Dermis microvascular lymphatic vessel endothelial cell (primary cell): ENCODE measurements around the gene LENEP. TPM values are rescaled to one million over a fixed set of nuclear protein-coding genes. Genes with fewer than 3 reads are reported as not detected.

Source experiments
- DNase-seq, 2 donors: peaks; one replicate each; pipeline versions ENCODE4 v3.0.0 to v3.0.0-alpha.2; 2010; ENCODE audit warnings: low read depth in 2 of 2
- total RNA-seq: library from RNA; depleted of rRNA; stranded (reverse); fragments of >200 nt; gene quantifications from 2 replicates; pipeline ENCODE4 v1.2.1, GENCODE V29; 2014

The LENEP gene
- total RNA-seq, 1 donor from 2014 or later: 0.13 TPM

- DNase-seq: peak in 1 of 2 donors; percentile 58
Observed at GRCh38 chr1:154998818-154999570, 5.6 kb downstream of the LENEP start.

- no peak for DNase-seq
Observed at GRCh38 chr1:154999571-155000410, 6.4 kb downstream of the LENEP start.

- no peak for DNase-seq
Observed at GRCh38 chr1:155000411-155000725, 7.0 kb downstream of the LENEP start.

- peak; percentile 61 to 81 for DNase-seq
Observed at GRCh38 chr1:155000726-155001424, 7.5 kb downstream of the LENEP start.

- no peak for DNase-seq
Observed at GRCh38 chr1:155001425-155001674, 8.0 kb downstream of the LENEP start.

- DNase-seq: peak; percentile 96 to 99
Observed at GRCh38 chr1:155001675-155002463, 8.5 kb downstream of the LENEP start.

GRCh38 chr1:155002464-155003226 lies 9.3 kb downstream of the LENEP start, which contains the start of gene ZBTB7B:
Gene ZBTB7B (plus strand): TSS chr1:155002802. CDS start chr1:155014661, 11,859 bp downstream.
- DNase-seq: peak in 1 of 2 donors; percentile 40

GRCh38 chr1:155003227-155003765 lies 9.9 kb downstream of the LENEP start:
- peak in 1 of 2 donors; percentile 35 for DNase-seq

GRCh38 chr1:155003766-155004351 lies 10.5 kb downstream of the LENEP start:
- DNase-seq: peak in 1 of 2 donors; percentile 39

GRCh38 chr1:155004352-155005075 lies 11.1 kb downstream of the LENEP start:
- no peak for DNase-seq

- DNase-seq: no peak
Observed at GRCh38 chr1:155005076-155006011, 12.0 kb downstream of the LENEP start.

- DNase-seq: no peak
Observed at GRCh38 chr1:155006601-155007101, 13.3 kb downstream of the LENEP start.

GRCh38 chr1:155007251-155007828 lies 14.0 kb downstream of the LENEP start:
- DNase-seq: no peak

GRCh38 chr1:155008015-155008941 lies 14.9 kb downstream of the LENEP start:
- no peak for DNase-seq

- DNase-seq: no peak
Observed at GRCh38 chr1:155009221-155009711, 15.9 kb downstream of the LENEP start.

- DNase-seq: no peak
Observed at GRCh38 chr1:155009742-155010141, 16.4 kb downstream of the LENEP start.
